Hepatocyte (in vitro differentiated cells): ENCODE data around the gene CPVL. TPM values are rescaled to one million over a fixed set of nuclear protein-coding genes. Genes with fewer than 3 reads are reported as not detected.

Source experiments
- DNase-seq: peaks from one replicate; pipeline ENCODE4 v3.0.0-alpha.2; 2016; ENCODE audit warnings: low spot score
- H2AFZ ChIP-seq: fragments of 200-600 bp; sonication (generic); 2 replicates; pipeline ENCODE4 v1.6.0; 2016; ENCODE audit warnings: antibody characterized with exemption, mild to moderate bottlenecking
- H3K27ac ChIP-seq: fragments of 200-600 bp; sonication (generic); 2 replicates; pipeline ENCODE4 v1.5.1; 2016; ENCODE audit warnings: mild to moderate bottlenecking
- H3K27me3 ChIP-seq: fragments of 200-600 bp; sonication (generic); 2 replicates; pipeline ENCODE4 v1.6.1; 2016
- H3K36me3 ChIP-seq: fragments of 200-600 bp; sonication (generic); replicated peaks from 2 replicates; pipeline ENCODE4 v1.5.1; 2016; ENCODE audit warnings: low read depth; ENCODE audit not compliant: insufficient read depth
- H3K4me1 ChIP-seq: fragments of 200-600 bp; sonication (generic); 2 replicates; pipeline ENCODE4 v1.5.1; 2016; ENCODE audit warnings: mild to moderate bottlenecking, moderate library complexity; ENCODE audit not compliant: insufficient read depth
- H3K4me2 ChIP-seq: fragments of 200-600 bp; sonication (generic); 2 replicates; pipeline ENCODE4 v1.6.0; 2016
- H3K4me3 ChIP-seq: fragments of 200-600 bp; sonication (generic); 2 replicates; pipeline ENCODE4 v1.5.1; 2016; ENCODE audit warnings: mild to moderate bottlenecking
- H3K79me2 ChIP-seq: fragments of 200-600 bp; sonication (generic); 2 replicates; pipeline ENCODE4 v1.6.0; 2017; ENCODE audit warnings: mild to moderate bottlenecking
- H3K9me2 ChIP-seq: fragments of 200-600 bp; sonication (generic); replicated peaks from 2 replicates; pipeline ENCODE4 v1.6.0; 2017; ENCODE audit warnings: mild to moderate bottlenecking; ENCODE audit not compliant: insufficient read depth
- H3K9me3 ChIP-seq: fragments of 200-600 bp; sonication (generic); 2 replicates; pipeline ENCODE4 v1.5.1; 2016; ENCODE audit warnings: low read depth, mild to moderate bottlenecking
- H4K20me1 ChIP-seq: fragments of 200-600 bp; sonication (generic); 2 replicates; pipeline ENCODE4 v1.6.0; 2016; ENCODE audit warnings: mild to moderate bottlenecking; ENCODE audit not compliant: insufficient read depth, poor library complexity, severe bottlenecking
- CTCF ChIP-seq: fragments of 200-600 bp; sonication (generic); IDR thresholded peaks from 2 replicates; pipeline ENCODE4 v1.5.1; 2016; ENCODE audit warnings: antibody characterized with exemption, mild to moderate bottlenecking; ENCODE audit not compliant: poor library complexity
- EZH2 ChIP-seq: fragments of 200-600 bp; sonication (generic); IDR thresholded peaks from 2 replicates; pipeline ENCODE4 v1.6.1; 2016; ENCODE audit warnings: antibody characterized with exemption, mild to moderate bottlenecking, borderline replicate concordance
- EZH2phosphoT487 ChIP-seq: fragments of 200-600 bp; sonication (generic); IDR thresholded peaks from one replicate; pipeline ENCODE4 v1.6.1; 2018; ENCODE audit warnings: antibody characterized with exemption, mild to moderate bottlenecking, low read depth, moderate library complexity; ENCODE audit not compliant: unreplicated experiment, severe bottlenecking
- WGBS: methylation state at CpG from one replicate; pipeline ENCODE4 v1.1.6; 2016; ENCODE audit warnings: low lambda C conversion rate; ENCODE audit errors: missing lambda C conversion rate; 5-methylcytosine and 5-hydroxymethylcytosine counted together
- polyA plus RNA-seq: library from polyadenylated mRNA; unstranded; fragments of >200 nt; fragmentation: Nextera tagmentation; extraction: Ambion mirVana; gene quantifications from 2 replicates; pipeline ENCODE4 v1.2.1, GENCODE V29; 2016
- total RNA-seq: library from RNA; depleted of rRNA; stranded (reverse); fragments of >200 nt; gene quantifications from 2 replicates; pipeline ENCODE4 v1.2.3, GENCODE V29; 2014

CPVL gene
- total and polyA plus RNA-seq, 2 experiments from 2014 or later: 26.2 to 36.3 TPM

- TF ChIP-seq EZH2phosphoT487 (no peak), EZH2 (no peak), CTCF (no peak)
- no peaks in the 10 kb centered on the region for H3K79me2 ChIP-seq
- H2AFZ ChIP-seq: no peak overlapping the region
- no peak overlapping the region for H3K4me2 ChIP-seq
- H3K4me1 ChIP-seq: peaks cover 16% of the 10 kb centered on the region
- H3K9me3 ChIP-seq: no peaks in the 10 kb centered on the region
- H3K27me3 ChIP-seq: no peaks in the 10 kb centered on the region
- H3K27ac ChIP-seq: no peak overlapping the region
- DNase-seq: no peak
- 56% methylated on average over 2 of the region's 2 CpGs for WGBS
- no peak overlapping the region for H3K4me3 ChIP-seq
- no peaks in the 10 kb centered on the region for H3K36me3 ChIP-seq
- no peaks in the 10 kb centered on the region for H4K20me1 ChIP-seq
- no peaks in the 10 kb centered on the region for H3K9me2 ChIP-seq
These were observed 59.8 kb downstream of the CPVL start for GRCh38 chr7:29086545-29086944.

GRCh38 chr7:29084832-29085231 lies 61.5 kb downstream of the CPVL start:
- TF ChIP-seq CTCF: no peak
- TF ChIP-seq EZH2: no peak
- no peak for TF ChIP-seq EZH2phosphoT487
- peaks cover 12% of the 10 kb centered on the region for H3K4me1 ChIP-seq
- no peaks in the 10 kb centered on the region for H3K9me3 ChIP-seq
- no peak overlapping the region for H3K4me3 ChIP-seq
- H2AFZ ChIP-seq: no peak overlapping the region
- H3K27ac ChIP-seq: no peak overlapping the region
- H3K27me3 ChIP-seq: no peaks in the 10 kb centered on the region
- H3K4me2 ChIP-seq: no peak overlapping the region
- H3K79me2 ChIP-seq: no peaks in the 10 kb centered on the region
- H3K36me3 ChIP-seq: no peaks in the 10 kb centered on the region
- no peak for DNase-seq
- no peaks in the 10 kb centered on the region for H4K20me1 ChIP-seq
- H3K9me2 ChIP-seq: no peaks in the 10 kb centered on the region

- Histone ChIP-seq H3K9me2 (no peaks in the 10 kb centered on the region), H2AFZ (no peak overlapping the region), H3K4me3 (no peak overlapping the region), H4K20me1 (no peaks in the 10 kb centered on the region), H3K4me1 (no peaks in the 10 kb centered on the region), H3K4me2 (no peak overlapping the region), H3K27ac (no peak overlapping the region), H3K9me3 (no peaks in the 10 kb centered on the region), H3K79me2 (no peaks in the 10 kb centered on the region), H3K27me3 (no peaks in the 10 kb centered on the region), H3K36me3 (no peaks in the 10 kb centered on the region)
- DNase-seq: no peak
- 60% methylated on average over 7 of the region's 7 CpGs for WGBS
- TF ChIP-seq EZH2phosphoT487: no peak
- TF ChIP-seq CTCF: no peak
- no peak for TF ChIP-seq EZH2
These were observed 65.5 kb downstream of the CPVL start for GRCh38 chr7:29080803-29081202.
